Stimulated activated CD8-positive, alpha-beta memory T cell treated with anti-CD3 and anti-CD28 coated beads, Interleukin-15, amount 100 ng/mL, for 48 hours (primary cell): ENCODE measurements around the gene B3GLCT.

Source experiments
- DNase-seq, 2 donors: peaks; one replicate each; pipeline ENCODE4 v3.0.0-alpha.2; 2020; ENCODE audit warnings: low read depth in 2 of 2

B3GLCT gene

DNA sequence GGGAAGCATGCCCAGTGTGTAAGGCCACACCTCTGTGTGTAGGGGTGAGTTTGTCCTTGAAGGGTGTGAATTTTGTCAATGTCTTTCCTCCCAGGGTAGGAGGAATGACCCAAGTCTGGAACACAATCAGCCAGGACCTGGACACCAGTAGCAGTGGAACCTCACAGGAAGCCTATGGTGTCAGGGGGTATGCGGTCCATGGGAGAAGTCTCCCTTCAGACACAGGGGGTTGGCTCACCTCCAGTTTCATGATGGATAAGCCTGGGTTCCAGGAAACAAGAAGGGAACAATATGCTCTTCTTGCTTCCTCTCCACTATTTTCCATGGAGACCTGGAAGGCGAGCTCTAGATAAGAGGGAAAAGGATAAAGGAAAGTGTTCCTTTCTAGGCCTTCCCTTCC, 23.9 kb downstream of the B3GLCT start:
- no peak for DNase-seq

DNA sequence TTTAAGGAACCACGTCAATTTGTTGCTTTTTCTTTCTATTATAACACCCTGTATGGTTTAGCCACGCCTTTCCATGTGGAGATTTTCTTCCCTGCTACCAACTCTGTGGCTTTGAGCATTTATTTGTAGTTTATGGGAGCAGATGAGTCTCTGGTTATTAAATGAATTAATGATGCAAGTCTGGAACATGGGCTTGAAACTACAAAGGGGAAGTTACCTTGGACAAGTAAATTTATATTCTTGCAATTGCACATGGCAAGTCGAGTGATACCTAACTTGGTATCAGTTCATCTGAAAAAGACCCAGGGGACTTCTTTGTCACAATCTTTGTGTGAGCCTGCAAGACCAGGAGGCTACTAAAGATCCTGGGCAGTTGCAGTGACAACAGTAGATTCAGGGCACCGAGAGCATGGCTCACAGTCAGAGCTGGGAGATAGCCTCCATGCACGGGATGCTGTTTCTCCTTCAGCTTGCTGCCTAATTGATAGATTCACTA, 24.4 kb downstream of the B3GLCT start:
- DNase-seq, result no peak

DNA sequence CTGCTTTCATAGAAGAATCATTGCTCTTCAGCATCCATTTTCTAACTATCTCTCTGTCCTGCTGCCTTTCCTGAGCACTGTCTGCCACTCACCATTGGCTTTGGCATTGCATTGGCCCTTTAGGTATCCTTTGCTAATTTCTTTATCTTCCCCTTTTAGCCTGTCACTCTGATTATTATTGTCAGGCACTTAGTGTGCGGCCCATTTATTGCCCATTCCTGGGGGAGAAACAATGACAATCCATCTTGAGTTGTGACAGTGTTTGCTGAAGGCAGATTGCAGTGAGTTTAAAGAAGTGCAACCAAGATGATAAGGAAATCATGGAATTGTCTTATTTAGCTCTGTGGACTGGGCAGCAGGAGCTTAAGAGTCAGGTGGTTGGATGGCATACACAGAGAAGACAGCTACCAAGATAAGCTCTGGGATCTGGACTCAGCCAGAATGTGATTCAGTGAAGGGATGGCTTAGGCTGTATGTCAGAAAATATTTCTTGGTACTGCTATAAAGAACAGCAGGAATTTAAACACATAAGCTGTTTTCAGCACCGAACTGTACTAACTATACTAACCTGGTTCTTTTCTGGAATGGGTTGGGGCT, 25.3 kb downstream of the B3GLCT start:
- no peak for DNase-seq

DNA sequence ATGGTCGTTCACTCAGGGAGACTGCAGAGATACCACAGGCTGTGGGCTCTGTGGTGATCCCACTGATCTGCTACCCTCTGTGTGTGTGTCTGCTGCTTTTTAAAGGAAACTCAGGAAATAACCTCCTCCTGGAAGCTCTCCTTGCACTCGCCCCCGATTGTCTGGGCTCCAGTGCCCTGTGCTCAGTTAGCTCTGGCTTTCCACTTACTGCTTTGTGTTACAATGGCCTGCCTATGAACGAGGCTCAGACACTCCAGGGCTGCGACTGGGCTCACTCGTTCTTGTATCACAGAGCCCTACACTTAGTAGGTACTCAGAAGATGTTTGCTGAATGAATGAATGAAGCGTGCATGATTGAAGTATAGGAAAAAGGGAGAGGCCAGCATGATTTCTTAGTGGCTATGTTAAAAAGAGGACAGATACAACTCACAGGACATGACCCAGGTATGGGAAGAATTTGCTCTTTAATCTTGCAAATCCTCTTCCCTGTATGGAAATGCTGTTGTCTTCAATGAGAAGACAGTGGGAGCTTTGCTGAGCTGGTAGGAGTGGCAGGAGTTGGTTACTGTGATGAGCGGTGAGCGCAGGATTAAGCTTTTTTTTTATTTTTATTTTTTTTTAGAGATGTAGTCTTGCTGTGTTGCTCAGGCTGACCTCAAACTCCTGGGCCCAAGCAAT, 26.4 kb downstream of the B3GLCT start:
- no peak for DNase-seq

DNA sequence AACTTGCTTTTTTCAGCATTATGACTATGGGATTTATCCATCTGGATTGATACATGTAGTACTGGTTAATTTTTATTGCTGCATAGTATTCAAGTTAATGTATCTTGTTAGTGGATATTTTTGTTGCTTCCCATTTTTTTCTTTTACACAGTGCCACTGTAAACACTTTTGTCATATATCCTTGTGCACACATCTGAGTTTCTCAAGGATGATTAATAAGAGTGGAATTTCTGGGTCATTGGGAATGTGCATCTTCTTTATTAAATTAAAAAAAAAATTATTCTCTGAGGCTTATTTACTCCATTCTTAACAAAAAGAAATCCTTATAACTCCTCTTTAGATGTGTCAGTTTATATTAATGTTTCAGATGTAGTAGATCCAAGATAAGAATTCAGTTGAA, 27.3 kb downstream of the B3GLCT start:
- no peak for DNase-seq

DNA sequence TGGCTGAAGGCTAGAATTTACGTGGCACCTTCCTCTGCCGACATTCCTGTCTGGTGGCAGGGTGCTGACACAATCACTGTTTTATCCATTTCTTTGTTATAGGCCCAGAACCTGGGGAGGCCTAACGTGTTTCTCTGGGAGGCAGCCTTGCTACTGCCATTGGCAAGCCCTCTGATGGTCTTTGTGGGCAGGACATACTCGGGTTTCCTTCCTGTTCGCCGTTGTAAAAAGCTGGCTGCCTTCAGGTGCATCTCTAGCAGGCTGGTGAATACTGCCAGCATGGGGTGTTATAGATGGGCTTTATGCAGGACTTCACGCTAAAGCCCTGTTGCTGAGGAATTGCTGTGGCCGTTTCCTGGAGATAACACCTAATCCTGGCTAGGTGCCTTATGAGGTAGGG, 28.1 kb downstream of the B3GLCT start:
- no peak for DNase-seq

DNA sequence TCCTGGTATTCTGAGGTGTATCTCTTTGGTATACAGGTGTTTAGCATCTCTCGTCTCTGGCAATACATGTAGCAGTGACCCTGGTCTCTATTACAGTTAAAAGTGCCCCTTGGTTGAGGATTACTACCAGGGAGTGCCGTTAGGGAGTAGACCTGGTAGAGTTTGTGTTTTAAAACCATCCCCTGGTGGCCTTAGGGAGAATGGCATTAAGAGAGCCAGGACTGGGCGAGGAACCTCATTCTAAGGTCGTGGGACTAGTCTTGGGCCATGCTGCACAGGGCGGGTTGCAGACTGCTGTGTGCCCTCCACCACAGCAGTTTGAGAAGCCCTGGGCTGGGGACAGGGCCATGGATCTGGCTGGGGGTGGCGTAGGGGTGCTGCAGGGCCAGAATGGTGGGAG, 35.0 kb downstream of the B3GLCT start:
- no peak for DNase-seq

DNA sequence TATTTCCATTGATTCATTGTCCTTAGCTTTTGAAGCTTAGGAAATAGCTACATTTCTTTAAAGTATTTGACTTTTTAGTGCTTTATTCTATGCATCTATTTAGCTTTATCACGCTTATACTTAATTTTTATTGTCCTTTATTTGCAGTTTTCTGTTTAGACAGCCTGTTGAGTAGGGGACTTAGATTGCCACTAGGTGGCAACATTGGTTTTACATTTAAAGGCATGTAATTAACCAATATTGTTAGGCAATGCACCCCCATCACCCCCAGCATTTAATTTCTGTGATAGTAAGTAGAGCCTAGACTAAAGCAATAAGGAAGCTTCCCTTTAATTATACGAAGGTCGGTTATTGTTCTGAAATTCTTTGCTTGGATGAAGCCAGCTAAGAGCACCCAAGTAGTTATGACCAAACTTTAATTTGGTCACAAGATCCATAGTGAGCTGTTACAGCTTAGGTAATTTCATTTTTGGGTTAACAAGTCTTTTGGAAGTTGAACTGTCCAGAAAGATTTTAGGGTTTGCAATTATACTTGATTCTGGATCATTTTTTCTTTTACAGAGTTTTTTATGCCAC, 36.5 kb downstream of the B3GLCT start:
- DNase-seq, result no peak

DNA sequence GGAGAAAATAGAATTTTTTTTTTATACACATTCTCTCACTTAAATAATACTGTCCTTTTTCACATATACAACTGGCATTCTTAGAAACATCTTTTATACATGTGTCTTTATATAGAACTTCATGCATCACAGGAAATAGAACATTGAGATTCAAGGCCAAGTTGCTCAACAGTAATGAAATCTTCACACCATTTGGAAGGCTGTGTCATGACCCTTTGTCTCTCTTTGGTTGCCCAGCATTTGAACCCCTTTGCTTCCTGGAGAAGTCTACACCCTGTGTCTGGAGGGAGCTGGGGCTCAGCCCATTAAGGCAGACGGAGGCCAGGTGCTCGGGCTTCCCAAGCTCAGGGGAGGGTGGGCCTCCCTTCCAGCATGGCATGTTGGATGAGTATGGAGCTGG, 41.1 kb downstream of the B3GLCT start:
- no peak for DNase-seq

DNA sequence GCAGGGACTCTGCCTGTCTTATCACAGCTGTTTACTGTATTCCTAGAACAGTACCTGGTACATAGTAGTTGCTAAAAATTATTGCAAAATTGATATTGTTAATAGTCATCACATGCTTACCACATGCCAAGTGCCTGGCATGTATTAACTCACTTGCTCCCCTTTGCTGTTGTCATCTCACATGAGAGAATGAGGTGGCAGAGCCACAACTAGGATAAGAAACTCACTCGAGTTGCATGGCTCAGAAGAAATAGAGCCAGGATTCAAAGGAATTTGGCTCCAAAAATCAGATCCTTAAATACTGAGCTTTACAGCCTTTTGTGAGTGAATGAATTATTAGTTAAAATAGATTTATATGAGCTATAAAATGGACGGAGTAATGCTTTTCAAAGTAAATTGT, 42.6 kb downstream of the B3GLCT start:
- no peak for DNase-seq

DNA sequence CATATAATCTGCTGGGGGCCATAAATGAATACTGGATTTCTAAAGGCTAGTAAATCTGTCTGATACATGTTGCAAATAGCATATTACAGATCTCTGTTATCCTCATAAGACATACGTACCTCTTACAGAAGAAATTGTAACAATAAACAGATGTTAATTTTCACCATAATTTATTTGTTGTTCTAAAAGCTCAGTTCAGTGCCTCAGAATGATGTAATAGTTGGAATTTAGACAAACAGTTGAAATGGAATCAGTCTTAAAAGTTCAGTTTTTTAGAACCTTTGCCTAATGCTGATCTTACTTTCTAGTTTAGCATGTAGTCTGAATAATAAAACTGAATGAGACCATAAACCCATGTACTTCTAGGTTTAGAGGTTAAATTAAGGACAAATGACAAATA, 43.1 kb downstream of the B3GLCT start:
- no peak for DNase-seq

DNA sequence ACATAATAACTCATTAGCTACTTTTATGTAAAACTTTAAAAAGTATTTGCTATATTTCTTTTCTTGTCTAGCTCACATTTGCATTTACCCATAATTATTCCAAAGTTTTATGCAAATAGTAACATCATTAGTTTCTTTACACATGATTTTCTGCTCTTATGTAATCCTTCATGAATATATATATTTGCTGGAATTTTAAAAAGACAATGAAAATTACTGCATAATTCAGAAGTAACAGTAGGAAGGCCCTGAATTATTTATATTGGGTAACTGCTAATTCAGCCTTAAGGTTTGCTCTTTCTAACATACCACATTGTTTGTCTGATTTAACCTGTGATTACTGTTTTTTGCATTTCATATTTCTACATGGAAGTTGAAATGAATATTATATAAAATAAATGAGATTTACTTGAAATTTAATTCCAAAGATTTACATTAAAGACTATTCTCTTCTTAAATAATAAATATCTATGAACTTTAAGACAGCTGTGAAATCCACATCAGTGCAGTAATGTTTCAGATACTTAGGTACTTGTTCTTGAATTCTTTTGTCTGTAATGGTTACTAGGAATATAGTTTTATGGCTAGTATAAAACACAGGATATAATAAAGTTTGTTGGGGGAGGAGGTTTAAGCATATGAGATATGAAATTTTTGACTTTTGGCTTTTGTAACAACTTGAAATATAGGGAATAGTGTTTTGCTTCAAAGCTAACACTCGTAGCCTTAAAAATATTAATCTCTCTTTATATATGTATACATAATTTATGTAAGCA, 46.0 kb downstream of the B3GLCT start:
- no peak for DNase-seq

DNA sequence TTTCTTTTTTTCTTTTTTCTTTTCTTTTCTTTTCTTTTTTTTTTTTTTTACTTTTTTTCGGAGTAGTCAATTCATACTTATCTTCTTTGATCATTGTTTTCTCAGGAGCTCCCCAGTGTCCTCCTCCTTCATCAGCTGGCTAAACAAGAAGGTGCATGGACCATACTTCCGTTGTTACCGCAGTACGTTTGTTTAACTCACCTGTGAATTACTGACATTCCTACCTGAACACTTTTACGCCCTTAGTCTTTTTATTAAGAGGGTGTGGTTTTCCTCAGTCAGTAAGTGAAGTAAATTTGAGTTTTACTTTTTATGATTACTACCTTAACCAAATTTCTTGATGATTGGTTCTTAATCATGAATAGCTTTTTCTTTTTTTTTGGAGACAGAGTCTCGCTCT, 47.1 kb downstream of the B3GLCT start:
- no peak for DNase-seq

DNA sequence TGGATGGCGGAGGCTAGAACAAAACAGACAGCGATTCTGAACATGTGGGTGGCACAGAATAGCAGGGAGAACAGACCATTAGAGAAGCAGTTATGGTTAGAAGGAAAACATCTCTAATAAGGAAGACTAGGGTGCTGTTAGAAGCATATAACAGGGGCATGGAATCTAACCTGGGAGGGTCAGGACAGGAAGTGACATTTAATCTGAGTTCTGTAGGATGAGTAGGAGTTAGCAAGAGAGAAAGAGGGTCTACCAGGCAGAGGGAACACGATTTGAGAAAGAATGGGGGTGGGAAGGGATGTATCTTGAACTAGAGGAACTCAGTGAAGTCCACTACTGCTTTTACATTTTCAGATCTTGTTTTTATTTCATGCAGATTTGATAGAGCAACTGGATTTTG, 48.6 kb downstream of the B3GLCT start:
- DNase-seq, result no peak

DNA sequence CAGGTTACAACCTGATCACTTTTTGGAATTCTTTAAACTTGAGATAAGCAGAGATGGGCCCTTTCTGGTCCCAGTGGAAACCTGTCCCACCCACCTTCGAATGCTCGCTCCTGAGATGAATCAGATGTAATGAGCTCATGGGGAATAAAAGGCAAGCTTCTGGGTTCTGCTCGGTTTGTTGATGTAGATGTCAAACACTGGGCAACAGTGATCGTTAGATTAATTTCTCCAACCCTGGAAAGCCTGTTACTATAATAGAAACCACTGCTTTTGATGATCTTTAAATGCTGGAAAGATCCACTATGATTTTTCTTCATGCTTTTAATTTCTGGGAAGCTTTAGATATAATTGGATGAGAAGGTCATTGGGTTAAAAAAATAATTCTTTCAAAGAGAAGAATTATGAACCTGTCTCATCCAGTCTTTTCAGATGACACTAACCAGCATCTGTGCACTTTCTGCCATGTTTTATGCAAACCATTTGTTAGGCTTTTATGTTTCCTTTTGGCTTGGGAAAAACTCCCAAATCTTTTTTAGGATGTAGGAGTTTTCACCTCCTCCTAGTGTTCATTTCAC, 49.3 kb downstream of the B3GLCT start:
- no peak for DNase-seq

DNA sequence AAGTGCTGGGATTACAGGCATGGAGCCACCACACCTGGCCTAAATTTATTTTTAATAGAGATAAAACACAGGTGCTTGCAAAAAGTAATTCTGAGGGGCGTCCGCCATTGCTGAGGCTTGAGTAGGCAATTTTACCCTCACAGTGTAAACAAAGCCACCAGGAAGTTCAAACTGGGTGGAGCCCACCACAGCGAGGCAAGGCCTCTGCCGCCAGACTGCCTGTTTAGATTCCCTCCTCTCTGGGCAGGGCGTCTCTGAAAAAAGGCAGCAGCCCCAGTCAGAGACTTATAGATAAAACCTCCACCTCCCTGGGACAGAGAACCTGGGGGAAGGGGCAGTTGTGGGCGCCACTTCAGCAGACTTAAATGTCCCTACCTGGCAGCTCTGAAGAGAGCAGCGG, 50.7 kb downstream of the B3GLCT start:
- DNase-seq, result no peak

DNA sequence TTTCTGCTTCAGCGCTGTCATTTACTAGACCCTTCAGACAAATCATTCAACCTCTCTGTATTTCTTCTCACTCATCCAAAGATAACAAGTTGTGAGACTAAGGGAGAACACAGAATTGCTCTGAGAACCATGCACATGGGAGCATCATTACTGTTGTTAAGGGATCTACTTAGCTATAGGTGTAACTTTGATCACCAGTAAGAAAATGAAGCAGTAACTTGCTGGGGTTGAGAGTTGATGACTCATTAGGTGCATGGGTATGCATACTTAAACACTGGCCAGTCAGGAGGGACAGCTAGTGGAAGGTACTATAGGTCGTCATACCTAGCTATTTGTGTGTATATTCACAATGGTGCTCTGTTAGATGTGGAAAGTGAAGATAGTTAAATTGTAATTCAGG, 61.5 kb downstream of the B3GLCT start:
- DNase-seq, result no peak

DNA sequence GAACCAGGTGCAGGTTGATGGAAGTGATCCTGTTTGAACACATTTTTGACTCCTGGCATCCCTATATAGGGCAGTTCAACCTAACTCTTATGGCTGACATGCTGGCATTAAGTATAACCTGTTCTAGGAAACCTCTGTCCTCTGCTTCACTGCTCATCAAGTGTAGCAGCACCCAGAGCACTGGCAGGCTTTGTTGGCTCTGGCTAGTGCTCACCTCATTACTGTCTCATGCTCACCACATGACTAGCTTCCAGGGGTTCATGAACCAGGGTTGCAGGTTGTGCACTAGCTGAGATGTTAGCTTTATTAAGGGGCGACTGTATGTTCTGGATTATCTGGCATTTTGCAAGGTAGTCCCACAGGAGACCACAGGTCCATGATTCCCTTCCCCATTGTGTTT, 63.6 kb downstream of the B3GLCT start:
- DNase-seq, result no peak

DNA sequence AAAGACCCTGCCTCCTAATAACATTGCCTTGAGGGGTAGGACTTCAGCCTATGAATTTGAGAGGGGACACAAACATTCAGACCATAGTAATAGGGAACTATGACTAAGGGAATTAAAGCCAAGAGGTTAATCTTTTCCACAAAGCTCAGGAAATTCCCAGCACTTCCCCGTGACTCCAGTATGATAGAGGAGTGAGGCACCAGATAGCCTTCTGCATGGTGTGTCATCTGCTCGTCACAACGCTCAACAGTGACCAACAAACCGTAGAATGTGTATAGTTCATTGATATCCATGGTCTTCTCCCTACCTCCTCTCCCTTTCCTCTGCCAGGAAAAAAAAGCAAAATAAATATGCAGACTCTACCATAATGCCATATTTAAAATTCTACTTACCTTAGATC, 64.4 kb downstream of the B3GLCT start:
- DNase-seq, result no peak

DNA sequence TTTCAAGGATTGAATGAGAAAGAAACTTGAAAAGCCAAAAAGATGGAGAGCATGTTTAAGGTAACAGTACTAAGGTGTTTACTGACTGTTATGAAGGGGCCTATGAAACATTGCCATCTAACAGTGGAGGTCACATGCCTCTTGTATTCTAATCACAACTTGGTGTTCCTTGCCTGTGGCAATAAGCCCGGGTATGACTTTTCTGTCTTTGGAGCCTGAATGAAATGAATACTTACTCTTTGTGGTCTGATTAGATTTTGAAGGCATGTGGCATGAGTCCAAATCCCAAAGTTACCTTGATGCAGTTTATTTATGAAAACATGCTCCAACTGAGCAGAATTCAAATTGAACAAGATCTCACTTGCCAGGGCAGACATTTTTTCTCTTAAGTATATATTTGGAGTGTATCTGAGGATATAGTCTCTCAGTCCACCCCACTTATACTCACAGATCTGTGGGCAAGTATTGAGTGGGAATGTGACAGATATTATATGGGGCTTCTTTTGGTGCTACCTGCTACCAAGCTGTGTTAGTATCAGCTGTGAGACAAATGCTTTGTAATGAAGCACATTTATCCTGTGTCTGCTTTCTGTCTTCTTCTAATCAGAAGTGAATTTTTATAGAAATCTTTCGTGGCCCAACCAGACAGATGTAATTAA, 67.5 kb downstream of the B3GLCT start:
- no peak for DNase-seq

DNA sequence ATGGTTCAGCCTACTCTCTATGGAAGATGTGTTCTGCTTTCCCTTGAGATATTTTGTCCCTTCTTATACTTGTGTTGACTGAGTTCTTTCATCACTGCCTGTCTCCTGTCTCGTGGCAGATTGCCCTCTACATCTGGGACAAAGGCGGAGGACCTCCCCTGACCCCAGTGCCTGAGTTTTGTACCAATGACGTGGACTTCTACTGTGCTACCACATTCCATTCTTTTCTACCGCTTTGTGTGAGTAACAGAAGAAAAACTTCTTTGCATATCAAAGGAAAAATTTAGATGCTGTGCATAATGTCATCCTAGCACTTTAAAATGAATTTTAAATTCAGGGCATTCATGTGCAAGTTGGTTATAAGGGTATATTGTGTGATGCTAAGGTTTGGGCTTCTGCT, 74.6 kb downstream of the B3GLCT start:
- no peak for DNase-seq

DNA sequence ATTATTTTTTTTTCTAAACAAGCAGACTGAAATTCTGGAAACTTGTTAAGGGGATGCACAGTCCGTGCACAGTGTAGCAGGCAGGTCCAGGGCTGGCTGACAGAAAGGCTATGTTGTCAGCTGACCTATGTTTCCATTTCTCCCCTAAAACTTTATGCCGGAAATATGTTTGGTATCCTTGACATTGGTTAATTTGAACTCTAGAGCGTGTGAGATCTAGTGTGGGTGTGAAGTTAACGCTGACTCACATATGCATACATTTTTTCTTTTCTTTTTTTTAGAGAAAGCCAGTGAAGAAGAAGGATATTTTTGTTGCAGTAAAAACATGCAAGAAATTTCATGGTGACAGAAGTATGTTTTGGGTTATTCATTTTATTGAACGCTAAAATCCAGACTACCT, 76.6 kb downstream of the B3GLCT start:
- no peak for DNase-seq
